ENCODE results near the gene GPR18. TPM values are rescaled to one million over a fixed set of nuclear protein-coding genes. Genes with fewer than 3 reads are reported as not detected.

GPR18 gene
- total RNA-seq, 1 experiment from 2014 or later, result not detected

DNA sequence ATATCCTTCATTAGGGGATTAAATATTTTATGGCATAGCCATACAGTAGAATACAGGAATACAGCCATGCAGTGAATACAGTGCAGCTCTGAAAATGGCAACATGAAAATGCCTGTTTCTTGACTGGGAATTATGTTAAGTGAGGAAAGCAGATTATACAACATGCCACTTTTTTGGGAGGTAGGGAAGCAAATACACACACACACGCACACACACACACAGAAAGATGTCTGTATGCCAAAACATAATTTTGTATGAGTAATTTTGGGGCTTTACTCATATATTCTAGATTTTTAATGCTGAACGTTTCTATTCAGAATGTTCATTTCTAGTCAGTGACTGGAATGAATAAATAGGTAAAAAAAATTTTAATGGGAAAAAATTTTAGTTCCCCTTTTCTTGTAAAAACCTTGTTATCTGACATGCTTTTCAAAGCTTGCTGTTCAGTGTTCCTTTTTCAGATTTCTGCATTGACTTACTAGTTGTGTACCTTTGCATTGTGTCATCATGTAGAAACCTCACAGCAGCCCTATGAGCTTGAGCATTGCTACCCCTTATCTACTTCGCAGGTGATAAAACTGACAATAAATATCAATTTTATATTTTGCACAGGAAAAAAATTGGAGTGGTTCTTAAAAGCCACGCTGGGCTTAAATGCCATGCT lies 41.2 kb upstream of the GPR18 start:
- no peak overlapping the region for H4K5ac ChIP-seq (ENCODE audit: insufficient read length, low read depth, low read length)
- H3K9me3 Mint-ChIP-seq, result no peaks in the 10 kb centered on the region
- no peak overlapping the region for H2AK5ac ChIP-seq (ENCODE audit: insufficient read length, low read length)
- no peaks in the 10 kb centered on the region for H3K36me3 Mint-ChIP-seq (ENCODE audit: insufficient read depth in 1 of 3, low read depth in 3 of 3)
- H3K23ac ChIP-seq (ENCODE audit: insufficient read length, low read depth, low read length), result no peak overlapping the region
- no peak overlapping the region for H4K91ac ChIP-seq (ENCODE audit: insufficient read length, low read depth, low read length)
- H3K18ac ChIP-seq (ENCODE audit: insufficient read length, low read depth, low read length), result no peak overlapping the region
- TF ChIP-seq, protein P1, sequence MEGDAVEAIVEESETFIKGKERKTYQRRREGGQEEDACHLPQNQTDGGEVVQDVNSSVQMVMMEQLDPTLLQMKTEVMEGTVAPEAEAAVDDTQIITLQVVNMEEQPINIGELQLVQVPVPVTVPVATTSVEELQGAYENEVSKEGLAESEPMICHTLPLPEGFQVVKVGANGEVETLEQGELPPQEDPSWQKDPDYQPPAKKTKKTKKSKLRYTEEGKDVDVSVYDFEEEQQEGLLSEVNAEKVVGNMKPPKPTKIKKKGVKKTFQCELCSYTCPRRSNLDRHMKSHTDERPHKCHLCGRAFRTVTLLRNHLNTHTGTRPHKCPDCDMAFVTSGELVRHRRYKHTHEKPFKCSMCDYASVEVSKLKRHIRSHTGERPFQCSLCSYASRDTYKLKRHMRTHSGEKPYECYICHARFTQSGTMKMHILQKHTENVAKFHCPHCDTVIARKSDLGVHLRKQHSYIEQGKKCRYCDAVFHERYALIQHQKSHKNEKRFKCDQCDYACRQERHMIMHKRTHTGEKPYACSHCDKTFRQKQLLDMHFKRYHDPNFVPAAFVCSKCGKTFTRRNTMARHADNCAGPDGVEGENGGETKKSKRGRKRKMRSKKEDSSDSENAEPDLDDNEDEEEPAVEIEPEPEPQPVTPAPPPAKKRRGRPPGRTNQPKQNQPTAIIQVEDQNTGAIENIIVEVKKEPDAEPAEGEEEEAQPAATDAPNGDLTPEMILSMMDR (conservative IDR thresholded peaks at IDR 0.05), result no peak
- H3K4me3 Mint-ChIP-seq, result no peak overlapping the region
- no peak overlapping the region for H2BK12ac ChIP-seq (ENCODE audit: insufficient read length, low read depth, low read length)
- H2BK15ac ChIP-seq (ENCODE audit: low read depth, low read length), result no peak overlapping the region
- no peak overlapping the region; a peak in 1 of 7 replicates for H3K27ac Mint-ChIP-seq
- H4K20me1 ChIP-seq (ENCODE audit: control insufficient read depth, insufficient read depth, insufficient read length), result no peaks in the 10 kb centered on the region
- H3K27me3 ChIP-seq (ENCODE audit: insufficient read depth, low read length), result no peaks in the 10 kb centered on the region
- H2BK5ac ChIP-seq (ENCODE audit: insufficient read length, low read length), result no peak overlapping the region
- no peak overlapping the region for H3K14ac ChIP-seq (ENCODE audit: insufficient read depth, low read length)
- no peak overlapping the region for H2BK120ac ChIP-seq (ENCODE audit: low read depth, low read length, poor library complexity, severe bottlenecking)
- H3K9me3 ChIP-seq (ENCODE audit: control insufficient read depth, low read depth, low read length), result no peaks in the 10 kb centered on the region
- H3K27ac ChIP-seq (ENCODE audit: insufficient read length, low read depth, low read length), result no peak overlapping the region
- no peak overlapping the region for H3K56ac ChIP-seq (ENCODE audit: insufficient read length, low read depth, low read length)
- H3K23me2 ChIP-seq (ENCODE audit: insufficient read length, low read depth, low read length, poor library complexity, severe bottlenecking), result no peaks in the 10 kb centered on the region
- no peak overlapping the region for H2BK20ac ChIP-seq (ENCODE audit: low read depth, low read length, poor library complexity, severe bottlenecking)
- DNase-seq, result no peak
- H3K27me3 Mint-ChIP-seq (ENCODE audit: low read depth), result no peaks in the 10 kb centered on the region; the same call in 1 of the 2 replicates
- no peak overlapping the region for H3K4me2 ChIP-seq (ENCODE audit: insufficient read depth, insufficient read length, low read length)
- no peak overlapping the region for H3T11ph ChIP-seq (ENCODE audit: low read length)
- no peak overlapping the region for H3K9ac ChIP-seq (ENCODE audit: extremely low read depth, insufficient read length, low read length)
- no peaks in the 10 kb centered on the region for H3K4me1 ChIP-seq (ENCODE audit: insufficient read depth, low read length)
- no peaks in the 10 kb centered on the region for H3K79me2 ChIP-seq (ENCODE audit: insufficient read depth, low read length)
- H4K8ac ChIP-seq (replicated peaks; ENCODE audit: insufficient read length, low read depth, low read length), result no peak overlapping the region
- no CpG with 5 or more reads among the region's 4 CpGs for WGBS (ENCODE audit: extremely low coverage, insufficient read length, low lambda C conversion rate)
- H3K4ac ChIP-seq (ENCODE audit: low read depth, low read length), result no peak overlapping the region
- no peaks in the 10 kb centered on the region for H3K79me1 ChIP-seq (ENCODE audit: insufficient read depth, low read depth, low read length, poor library complexity, severe bottlenecking)
- no peak overlapping the region for H2AFZ ChIP-seq (ENCODE audit: low read length)
- H3K4me1 Mint-ChIP-seq, result peaks cover 2 to 5% of the 10 kb centered on the region in 2 experiments; a peak in 2 of 4 replicates

Data from H9 (cell line).